C1 segment of cervical spinal cord (tissue), 14 donors: Measurements from ENCODE around the gene ZNF672.
A peak's percentile ranks its signal among the peaks of the same experiment; 100 is the strongest.
"Not testable (repeated sequence)": the region's sequence is repeated elsewhere in the genome, so short reads cannot be mapped to it uniquely, and the experiment has no call there.

Experiments
- DNase-seq, 14 donors: peaks; one replicate each; lab custom pipeline; 2025; lab: John Stamatoyannopoulos, UW

Gene ZNF672

DNA sequence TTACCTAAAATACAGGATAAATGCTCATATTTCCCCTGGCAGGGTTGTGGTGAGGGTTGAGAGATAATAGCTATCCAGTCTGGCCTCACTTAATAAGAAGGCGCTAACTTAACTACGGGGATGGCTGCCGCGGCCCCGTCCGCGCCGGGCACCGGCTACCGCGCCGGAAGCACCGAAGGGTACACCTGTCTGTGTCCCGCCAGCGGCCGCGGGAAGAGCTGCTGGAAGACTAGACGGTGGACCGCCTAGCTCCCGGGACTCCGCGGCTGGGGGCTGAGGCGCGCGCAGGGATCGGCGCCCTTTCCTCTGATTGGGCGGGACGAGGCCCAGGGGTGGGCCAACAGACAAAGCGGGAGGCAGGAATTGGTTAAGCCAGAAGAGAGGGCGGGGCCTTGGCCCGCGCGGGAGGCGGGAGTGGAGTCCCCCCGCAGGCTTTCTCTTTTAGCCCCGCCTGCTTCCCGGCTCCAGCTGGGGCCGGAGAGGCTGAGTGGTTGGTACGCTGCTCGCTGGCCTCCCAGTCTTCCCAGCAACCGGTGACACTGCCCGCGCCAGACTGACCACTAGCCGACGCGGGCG, at the start of gene ZNF672:
Gene ZNF672 (plus strand): TSS at position 444 of the 576 bp plus-strand sequence. CDS start 9,051 bp downstream, outside the sequence.
- DNase-seq: peak; percentile 69 to 99 (median 97)

DNA sequence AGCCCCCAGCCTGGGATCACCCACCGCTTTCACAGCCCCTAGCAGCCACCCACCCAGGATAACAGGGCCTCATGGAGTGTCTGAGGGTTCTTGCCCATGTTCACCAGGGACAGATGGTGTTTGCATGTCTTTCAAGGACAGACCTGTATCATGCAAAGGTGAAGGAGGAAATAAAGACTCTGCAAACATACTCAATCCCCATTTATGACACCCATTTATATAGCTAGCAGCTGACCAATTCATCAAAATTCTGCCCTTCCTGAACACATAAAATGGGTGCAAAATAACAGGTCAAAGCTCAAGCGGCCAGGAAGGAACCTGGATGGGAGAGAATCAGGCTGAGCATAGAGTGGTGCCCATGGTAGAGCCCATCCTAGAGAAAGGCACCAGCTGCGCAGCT, 49.7 kb upstream of the ZNF672 start:
- no peak for DNase-seq

DNA sequence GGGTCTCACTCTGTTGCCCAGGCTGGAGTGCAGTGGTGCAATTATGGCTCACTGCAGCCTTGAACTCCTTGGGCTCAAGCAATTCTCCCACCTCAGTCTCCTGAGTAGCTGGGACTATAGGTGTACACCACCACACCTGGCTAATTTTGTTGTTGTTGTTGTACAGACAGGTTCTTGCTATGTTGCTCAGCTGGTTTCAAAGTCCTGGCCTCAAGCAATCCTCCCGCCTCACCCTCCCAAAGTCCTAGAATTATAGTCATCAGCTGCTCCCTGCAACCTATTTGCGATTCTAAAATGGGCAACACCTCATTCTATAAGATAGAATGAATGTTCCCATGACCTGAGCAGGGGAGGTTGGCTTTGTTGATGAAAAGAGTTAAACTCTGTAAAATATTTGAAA, 48.7 kb upstream of the ZNF672 start:
- not testable (repeated sequence) for DNase-seq

DNA sequence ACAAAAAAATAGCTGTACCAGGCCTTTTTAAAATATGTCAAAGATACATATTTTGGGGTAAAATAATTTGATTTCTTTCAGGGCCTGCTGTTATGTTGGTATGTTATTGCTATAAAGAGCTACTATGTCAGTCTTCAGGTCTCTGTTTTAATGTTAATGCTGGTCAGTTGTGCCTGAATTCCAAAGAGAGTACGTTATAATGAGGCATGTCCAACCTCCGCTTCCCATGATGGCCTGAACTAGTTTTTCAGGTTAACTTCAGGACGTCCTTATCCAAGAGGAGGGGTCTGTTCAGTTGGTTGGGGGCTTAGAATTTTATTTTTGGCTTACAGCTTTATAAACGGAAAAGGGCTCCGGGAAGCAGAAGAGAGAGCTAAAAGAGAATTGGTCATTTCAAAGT, 47.6 kb upstream of the ZNF672 start:
- DNase-seq: no peak

DNA sequence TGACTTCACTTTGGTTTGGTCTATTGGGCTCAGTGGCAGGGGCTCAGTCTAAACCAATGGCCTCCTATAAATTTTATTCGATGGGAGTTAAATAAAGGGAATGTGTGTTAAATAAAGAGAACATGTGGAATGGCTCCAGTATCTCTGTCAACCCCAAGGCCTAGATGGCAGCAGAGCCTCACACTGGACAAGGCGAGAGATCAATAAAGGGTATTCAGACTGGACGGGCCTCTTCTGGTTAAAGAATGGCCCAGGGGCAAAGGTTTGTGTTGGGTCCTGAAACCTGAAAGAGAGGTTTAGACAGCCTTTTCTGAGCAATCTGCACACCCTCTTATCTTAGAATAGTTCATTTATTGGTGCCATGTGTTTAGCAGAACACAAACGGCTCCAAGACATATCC, 47.0 kb upstream of the ZNF672 start:
- DNase-seq: no peak

DNA sequence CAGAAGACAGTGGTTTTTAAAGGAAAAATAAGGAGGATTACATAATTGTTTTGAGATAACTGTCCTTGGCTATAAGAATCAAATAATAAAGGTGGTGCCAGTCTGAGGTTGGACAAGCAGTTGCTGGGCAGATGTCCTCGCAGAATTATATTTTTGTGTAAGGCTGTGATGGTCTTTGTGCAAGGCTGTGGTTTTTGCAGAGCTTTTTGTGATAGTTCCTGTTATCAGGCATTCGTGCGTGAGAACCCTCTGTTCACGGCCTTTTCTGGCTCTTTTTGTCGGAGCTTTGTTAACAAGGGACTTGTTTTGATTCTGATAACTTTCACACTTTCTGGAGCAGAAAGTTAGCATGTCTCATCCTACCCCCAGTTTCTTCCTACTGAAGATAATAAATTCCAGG, 45.7 kb upstream of the ZNF672 start:
- no peak for DNase-seq

DNA sequence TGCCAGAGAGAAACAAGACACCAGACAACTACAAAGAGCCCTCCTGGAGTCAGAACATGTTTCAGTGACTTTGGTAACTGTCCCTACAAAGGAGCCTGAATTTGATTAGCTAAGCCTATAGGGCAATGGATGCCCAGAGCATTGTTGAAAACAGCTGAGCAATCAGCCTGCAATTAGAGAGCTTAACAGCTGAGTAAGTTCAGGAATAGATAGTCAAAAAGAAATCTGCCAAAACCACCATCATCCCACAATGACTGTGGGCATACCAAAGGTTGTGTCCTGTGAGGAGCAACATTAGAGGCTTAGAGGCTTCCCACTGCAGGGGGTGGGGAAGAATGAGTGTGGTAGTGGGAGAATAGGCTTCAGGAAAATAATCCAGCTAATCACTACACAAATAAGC, 44.4 kb upstream of the ZNF672 start:
- no peak for DNase-seq

DNA sequence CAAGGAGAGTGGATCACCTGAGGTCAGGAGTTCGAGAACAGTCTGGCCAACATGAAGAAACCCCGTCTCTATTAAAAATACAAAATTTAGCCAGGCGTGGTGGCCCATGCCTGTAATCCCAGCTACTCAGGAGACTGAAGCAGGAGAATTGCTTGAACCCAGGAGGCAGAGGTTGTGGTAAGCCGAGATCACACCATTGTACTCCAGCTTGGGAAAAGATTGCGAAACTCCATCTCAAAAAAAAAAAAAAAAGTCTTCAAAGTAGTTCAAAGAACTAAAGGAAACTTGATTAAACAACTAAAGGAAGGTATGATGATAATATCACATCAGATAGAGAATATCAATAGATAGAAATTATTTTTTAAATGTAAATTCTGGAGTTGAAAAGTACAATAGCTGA, 43.4 kb upstream of the ZNF672 start:
- DNase-seq: not testable (repeated sequence)

DNA sequence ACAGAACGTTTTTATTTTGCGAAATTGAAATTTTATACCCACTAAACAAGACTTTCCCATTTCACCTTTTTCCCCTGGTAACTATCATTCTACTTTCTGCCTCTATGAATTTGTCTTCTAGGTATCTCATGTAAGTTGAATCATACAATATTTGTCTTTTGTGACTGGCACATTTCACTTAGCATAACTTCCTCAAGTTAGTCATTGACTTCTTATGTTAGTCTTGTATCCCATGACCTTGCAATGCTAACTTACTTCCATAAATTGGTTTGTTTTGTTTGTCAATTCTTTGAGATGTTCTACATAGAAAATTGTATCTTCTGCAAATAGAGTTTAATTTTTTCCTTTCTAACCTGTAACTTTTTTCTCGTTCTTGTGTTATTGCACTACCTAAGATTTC, 39.2 kb upstream of the ZNF672 start:
- DNase-seq: no peak

DNA sequence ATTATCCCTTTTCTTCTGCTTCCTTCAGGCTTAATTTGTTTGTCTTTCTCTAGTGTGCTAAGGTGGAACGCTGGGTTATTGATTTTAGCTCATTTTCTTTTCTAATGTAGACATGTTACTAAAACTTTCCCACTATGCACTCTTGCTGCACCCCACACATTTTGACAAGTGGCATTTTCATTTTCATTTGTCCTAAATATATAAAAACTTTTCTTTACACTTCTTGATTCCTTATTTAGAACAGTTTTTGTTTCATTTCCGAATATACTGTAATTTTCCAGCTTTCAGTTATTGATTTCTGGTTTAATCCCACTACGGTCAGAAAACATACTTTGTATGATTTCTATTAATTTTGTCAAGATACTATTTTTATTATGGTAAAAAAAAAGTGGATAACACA, 37.6 kb upstream of the ZNF672 start:
- no peak for DNase-seq

DNA sequence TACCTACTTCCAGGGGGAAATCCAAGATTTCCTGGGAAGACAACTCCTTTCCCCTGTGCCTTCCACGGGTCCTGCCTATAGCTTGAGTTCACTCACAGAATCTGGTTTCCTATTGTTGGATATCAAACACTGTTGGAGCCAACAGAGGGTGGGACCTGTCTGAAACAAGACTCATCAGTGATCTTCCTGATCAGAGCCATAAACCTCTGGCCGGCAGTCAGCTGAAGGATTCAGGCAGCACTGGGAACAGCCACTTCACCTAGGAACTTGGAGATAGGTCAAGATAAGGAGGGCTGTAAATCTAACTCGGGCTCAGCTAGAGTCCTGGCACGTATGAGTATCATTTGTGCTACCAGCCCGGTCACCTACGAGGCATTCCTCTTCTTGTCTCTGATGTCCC, 35.6 kb upstream of the ZNF672 start:
- DNase-seq: no peak

DNA sequence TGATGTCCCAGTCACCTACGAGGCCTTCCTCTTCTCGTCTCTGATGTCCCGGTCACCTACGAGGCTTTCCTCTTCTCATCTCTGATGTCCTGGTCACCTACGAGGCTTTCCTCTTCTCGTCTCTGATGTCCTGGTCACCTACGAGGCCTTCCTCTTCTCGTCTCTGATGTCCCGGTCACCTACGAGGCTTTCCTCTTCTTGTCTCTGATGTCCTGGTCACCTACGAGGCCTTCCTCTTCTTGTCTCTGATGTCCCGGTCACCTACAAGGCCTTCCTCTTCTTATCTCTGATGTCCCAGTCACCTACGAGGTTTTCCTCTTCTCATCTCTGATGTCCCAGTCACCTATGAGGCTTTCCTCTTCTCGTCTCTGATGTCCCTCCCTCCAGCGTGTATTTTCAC, 34.5 kb upstream of the ZNF672 start:
- not testable (repeated sequence) for DNase-seq

DNA sequence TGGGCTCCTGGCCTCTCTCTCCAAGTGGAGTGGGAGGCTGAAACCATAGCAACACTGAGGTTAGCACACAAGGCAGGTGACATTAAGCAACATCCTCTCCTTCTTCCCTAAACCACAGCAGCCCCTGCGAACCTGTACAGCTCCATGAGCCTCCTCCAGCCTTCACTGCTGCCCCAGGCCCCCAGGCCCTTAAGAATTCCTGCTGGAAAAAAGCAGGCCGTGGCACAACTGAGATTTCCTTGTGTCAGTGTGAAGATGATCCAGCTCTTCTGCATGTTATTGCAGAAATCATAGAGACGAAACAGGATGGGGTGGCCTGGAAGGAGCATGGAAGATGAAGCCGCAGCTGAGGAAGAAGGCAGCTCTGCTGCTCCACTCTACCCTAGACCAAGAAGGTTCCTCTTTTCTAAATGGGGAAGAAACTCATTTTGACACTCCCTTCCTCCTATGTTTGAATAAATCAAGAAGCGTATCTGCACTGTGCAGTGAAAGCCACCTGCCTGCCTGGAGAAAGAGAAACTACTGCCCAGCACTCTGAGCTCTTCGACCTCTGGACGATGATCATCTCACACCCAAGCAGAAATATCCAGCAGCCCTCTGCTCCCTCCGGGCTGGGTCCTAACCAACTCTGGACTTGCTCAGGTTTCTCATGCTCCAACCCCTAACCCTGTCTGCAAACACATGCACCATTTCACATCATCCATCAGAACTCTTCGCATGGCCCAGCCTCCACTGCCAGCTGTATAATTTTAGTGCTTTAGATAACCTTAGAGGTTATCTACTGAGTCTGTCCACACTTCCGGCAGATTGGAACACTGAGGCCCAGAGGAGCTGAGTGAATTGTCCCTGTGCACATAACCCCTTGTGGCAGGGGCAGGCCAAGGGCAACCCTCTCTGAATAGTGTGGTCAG, 33.0 kb upstream of the ZNF672 start:
- peak in 1 of 14 donors; percentile 18 for DNase-seq

DNA sequence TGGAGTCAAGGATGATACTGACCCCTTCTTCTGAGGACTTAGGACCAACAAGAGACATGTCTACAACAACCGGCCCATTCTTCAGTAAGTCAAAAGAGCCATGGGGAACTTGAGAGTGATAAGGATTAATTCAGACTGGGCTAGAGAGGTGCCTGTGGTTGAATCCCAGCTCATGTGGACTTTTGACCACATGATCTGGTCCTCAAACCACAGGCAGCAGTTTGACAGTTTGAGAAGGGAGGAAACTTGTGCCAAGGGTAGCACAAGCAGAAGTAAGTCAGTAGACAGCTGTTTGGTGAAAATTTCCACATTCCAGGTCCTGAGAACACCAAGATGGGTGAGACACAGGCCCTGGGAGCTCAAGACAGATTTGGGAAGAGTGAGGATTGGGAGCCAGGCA, 32.1 kb upstream of the ZNF672 start:
- no peak for DNase-seq

DNA sequence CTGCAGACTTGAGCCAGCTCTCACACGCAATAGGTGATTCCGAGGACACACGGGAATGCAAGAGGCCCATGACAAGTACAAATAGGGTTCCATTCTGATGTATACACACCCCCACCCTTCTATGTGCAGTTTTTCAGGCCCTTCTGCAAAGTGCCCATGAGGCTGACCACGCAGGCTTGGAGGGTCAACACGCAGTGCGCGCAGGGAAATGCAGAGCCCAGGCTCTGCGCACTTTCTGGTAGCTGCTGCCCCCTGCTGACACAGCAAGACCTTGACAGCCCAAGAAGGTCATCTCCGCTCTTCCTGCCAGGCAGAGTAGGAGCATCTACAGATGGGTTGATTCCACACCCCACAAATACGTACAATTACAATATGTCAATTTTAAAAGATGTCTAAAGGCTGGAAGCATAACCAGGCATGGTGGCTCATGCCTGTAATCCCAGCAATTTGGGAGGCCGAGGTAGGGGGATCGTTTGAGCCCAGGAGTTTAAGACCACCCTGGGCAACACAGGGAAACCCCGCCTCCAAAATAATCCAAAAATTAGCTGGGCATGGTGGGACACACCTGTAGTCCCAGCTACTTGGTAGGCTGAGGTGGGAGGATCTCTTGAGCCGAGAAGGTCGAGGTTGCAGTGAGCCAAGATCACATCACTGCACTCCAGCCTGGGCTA, 30.8 kb upstream of the ZNF672 start:
- DNase-seq: peak in 10 of 14 donors; percentile 6 to 58 (median 30)

DNA sequence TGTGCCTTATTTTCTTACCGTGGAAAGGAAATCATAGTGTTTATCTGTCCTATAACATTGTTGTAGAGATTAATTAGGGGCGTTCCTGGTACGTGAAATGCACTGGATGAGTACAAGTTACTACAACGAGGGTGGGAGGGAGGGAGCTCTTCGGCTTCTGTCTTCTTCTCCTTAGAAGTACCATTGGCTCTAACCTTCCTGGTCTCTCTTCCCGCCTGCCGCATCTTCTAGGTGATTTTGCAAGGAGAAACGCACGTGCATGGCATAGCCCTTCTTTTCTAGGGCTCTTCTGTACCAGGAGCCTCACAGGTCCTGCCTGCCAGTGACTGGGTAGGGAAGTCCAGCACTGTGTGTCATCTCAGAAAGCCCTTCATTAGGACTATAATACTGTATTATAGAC, 29.1 kb upstream of the ZNF672 start:
- no peak for DNase-seq

DNA sequence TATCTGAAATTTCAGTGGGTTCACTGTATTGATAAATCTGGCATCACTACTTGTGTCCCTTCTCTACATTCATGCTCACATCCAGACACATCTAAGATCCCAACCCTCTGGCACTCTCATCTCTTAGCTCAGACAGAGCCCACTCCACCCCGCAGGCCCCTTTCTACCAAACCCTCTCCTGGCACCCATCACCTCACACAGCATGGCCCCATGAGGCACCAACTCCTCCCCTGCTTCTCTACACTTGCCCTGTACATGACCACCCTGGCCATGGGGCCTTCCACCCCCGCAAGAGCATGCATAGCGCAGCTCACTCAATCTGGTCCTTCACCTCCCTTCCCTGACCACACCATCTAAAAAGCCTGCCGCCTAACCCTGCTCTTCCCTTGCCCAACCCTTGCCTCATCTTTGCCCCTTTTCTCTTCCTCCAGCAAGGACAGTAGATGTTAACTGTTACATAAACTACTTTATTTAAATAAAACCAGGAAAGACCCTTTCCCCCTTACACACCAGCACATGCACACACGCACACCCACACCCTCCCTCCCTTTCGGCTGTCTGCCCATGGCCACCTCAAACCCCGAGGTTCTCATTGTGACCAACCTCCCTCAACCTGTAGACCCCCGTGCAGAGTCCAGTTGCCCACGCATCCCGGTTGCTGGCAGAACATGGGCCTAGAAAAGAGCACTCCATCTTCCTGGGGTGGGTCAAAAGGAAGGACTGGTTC, 27.9 kb upstream of the ZNF672 start:
- DNase-seq: no peak

DNA sequence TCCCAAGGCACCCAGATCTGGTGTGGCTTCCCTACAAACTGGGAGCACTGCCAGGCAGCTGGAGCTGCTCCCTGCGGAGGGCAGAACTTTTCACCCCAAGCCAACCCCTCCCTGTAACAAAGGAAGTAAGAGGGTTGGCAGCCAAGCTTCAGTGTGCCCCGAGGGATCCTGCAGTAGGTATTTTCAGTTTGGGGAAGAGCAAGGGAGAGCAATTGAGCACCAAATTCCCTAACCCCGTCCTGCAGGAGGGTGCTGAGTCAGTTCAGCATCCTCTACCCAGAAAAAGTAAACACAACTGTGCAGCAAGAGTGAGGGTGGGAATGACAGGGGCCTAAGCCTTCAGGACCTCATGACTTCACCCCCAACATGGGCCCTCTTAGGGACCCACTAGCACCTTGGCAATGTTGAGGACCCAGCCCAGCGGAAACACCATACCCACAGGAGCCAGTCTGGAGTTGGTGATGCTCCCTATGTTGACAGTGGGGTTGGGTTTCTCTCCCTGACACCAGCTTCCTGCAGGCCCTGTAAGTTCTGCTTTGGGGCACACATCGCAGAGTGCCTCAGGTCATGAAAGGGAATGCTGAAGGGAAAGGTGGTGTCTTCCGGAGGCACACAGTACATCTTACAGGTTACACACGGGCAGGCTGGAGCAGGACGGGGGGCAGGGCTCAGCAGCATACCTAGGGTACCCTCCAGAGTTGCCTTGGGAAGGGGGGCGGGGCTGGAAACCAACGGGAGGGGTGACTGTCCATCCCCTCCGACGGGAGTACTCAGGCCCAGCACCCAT, 27.1 kb upstream of the ZNF672 start:
- peak in 1 of 14 donors; percentile 7 for DNase-seq

DNA sequence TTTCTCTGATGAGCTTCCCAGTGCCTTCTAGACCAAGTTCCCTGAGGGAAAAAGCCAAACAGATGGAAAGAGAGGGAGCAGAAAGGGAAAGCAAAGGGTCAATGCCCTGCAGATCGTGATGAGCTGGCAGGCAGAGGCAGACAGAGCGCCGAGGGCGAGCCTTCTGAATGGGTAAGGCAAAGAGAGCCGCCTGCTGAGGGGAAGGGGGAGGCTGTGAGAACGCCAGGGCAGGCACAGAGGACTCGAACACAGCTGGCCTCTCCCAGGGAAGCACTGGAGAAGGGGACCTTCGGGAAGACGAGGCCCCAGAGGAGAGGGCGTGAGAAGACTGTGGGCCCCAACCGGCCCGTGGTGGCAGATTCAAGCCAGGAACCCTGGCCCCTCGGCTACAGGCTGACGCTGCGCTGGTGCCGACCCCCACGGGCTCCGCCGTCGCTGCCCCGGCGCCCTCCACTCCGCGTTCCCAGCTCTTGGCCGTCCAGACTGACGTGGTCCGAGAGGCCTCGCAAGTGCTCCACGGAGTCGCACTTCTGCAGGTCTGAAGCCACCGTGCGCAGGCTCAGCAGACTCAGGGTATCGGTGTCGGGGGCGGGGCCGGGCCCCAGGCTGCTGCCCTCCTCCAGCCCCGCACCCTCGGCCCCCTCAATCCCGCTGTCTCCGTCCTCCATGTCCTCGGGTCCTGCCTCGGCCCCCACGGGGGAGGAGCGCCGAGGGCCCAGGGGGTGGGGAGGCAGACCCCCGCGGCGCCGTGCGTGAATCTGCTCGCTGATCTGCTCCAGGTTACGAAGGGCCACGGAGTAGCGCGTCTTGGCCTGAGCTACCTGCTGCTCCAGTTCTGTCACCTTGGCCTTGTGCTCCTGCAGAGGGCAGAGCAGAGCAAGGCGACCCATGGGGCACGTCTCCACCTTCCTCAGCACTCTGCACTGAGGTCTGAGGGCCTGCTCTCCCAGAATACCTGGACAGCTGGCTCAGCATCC, 26.2 kb upstream of the ZNF672 start:
- no peak for DNase-seq
